ENCODE results near the gene RTN4RL2.

RTN4RL2 gene

GRCh38 chr11:57523419-57523818 is 63.1 kb downstream of the RTN4RL2 start:
- no peak for DNase-seq (ENCODE audit: extremely low read depth in 1 of 2, low read depth in 1 of 2)
